ENCODE measurements around the gene GOLGA6L25.
"Not testable (repeated sequence)": the region's sequence is repeated elsewhere in the genome, so short reads cannot be mapped to it uniquely, and the experiment has no call there.

The GOLGA6L25 gene

GRCh38 chr15:28553268-28553667 is at the start of gene GOLGA6L25:
GOLGA6L25 (plus strand) TSS chr15:28553568; CDS start chr15:28553629, 61 bp downstream.
- not testable (repeated sequence) for DNase-seq

GRCh38 chr15:28508217-28508889 is 45.0 kb upstream of the GOLGA6L25 start:
- not testable (repeated sequence) for DNase-seq

- DNase-seq: not testable (repeated sequence)
Measured at GRCh38 chr15:28514128-28514527, 39.2 kb upstream of the GOLGA6L25 start.

- DNase-seq: not testable (repeated sequence)
Measured at GRCh38 chr15:28515208-28515607, 38.2 kb upstream of the GOLGA6L25 start.

GRCh38 chr15:28532954-28533353 is 20.4 kb upstream of the GOLGA6L25 start, which contains the start of gene GOLGA8G:
GOLGA8G (minus strand) TSS chr15:28532971; CDS start chr15:28532909, 62 bp downstream.
- DNase-seq: not testable (repeated sequence)

- not testable (repeated sequence) for DNase-seq
Measured at GRCh38 chr15:28573351-28573750, 20.0 kb downstream of the GOLGA6L25 start.

GRCh38 chr15:28588977-28589606 is 35.7 kb downstream of the GOLGA6L25 start:
- not testable (repeated sequence) for DNase-seq

- not testable (repeated sequence) for DNase-seq
Measured at GRCh38 chr15:28589769-28590168, 36.4 kb downstream of the GOLGA6L25 start.

- DNase-seq: not testable (repeated sequence)
Measured at GRCh38 chr15:28592395-28592794, 39.0 kb downstream of the GOLGA6L25 start.

- not testable (repeated sequence) for DNase-seq
Measured at GRCh38 chr15:28593424-28594129, 40.2 kb downstream of the GOLGA6L25 start.

- DNase-seq: not testable (repeated sequence)
Measured at GRCh38 chr15:28597471-28597870, 44.1 kb downstream of the GOLGA6L25 start.

- DNase-seq: not testable (repeated sequence)
Measured at GRCh38 chr15:28598209-28598608, 44.8 kb downstream of the GOLGA6L25 start.

GRCh38 chr15:28602152-28602551 is 48.8 kb downstream of the GOLGA6L25 start:
- DNase-seq: not testable (repeated sequence)

Data from NCI-H526 treated with DMSO at 0.1 percent for 48 hours (cell line).